ENCODE measurements around the gene SESTD1. TPM values are rescaled to one million over a fixed set of nuclear protein-coding genes. Genes with fewer than 3 reads are reported as not detected.

Gene SESTD1
- total and polyA plus RNA-seq, 2 of the 13 experiments (the other 11 are each of a cell fraction or from before 2014, with no cell fraction given), result 74.4 to 101 TPM

DNA sequence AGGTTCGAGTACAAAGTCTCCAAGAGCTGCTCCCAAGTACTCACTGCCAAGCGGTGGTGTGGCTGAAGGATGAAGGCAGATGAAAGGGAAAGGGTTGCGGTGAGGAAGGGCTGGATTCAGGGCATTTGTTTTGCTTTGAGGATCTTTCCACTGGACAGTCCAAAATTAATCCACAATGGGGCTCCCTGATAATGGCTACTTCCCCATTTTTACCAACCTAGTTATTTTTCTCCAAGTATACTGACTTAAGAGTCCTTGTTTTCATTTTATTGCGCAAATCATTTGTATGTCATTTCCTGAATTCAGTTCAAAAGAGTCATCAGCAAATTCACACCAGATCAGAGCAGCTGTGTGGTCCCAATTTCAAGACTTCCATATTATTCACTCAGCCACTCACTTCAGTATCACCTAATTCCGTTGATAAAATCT lies 464 bp upstream of the SESTD1 start (continued):
- TF ChIP-seq, protein P1, sequence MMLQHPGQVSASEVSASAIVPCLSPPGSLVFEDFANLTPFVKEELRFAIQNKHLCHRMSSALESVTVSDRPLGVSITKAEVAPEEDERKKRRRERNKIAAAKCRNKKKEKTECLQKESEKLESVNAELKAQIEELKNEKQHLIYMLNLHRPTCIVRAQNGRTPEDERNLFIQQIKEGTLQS (CRISPR knock-in tag; IDR thresholded peaks at IDR 0.05), result no peak
- TF ChIP-seq, protein P2, sequence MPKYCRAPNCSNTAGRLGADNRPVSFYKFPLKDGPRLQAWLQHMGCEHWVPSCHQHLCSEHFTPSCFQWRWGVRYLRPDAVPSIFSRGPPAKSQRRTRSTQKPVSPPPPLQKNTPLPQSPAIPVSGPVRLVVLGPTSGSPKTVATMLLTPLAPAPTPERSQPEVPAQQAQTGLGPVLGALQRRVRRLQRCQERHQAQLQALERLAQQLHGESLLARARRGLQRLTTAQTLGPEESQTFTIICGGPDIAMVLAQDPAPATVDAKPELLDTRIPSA (CRISPR knock-in tag; IDR thresholded peaks at IDR 0.05; ENCODE audit: borderline replicate concordance), result no peak
- TF ChIP-seq NBN (conservative IDR thresholded peaks at IDR 0.05) (no peak), GPN1 (CRISPR knock-in tag; IDR thresholded peaks at IDR 0.05; ENCODE audit: borderline replicate concordance) (no peak), ZNF687 (CRISPR knock-in tag; IDR thresholded peaks at IDR 0.05) (no peak; the same call in none of the 2 replicates), ZKSCAN5 (CRISPR knock-in tag; IDR thresholded peaks at IDR 0.05) (no peak), ARNT2 (CRISPR knock-in tag; IDR thresholded peaks at IDR 0.05; ENCODE audit: low read depth) (no peak), TBL1XR1 (IDR thresholded peaks at IDR 0.05; ENCODE audit: borderline replicate concordance, low read length, partially characterized antibody) (no peak), U2AF2 (IDR thresholded peaks at IDR 0.05; ENCODE audit: low read depth, low read length) (no peak), FOXK1 (CRISPR knock-in tag; IDR thresholded peaks at IDR 0.05; ENCODE audit: borderline replicate concordance, low read depth) (no peak), NFKBIZ (CRISPR knock-in tag; IDR thresholded peaks at IDR 0.05) (no peak), NR3C1 (CRISPR knock-in tag; IDR thresholded peaks at IDR 0.05) (no peak)
- TF ChIP-seq, protein P3, sequence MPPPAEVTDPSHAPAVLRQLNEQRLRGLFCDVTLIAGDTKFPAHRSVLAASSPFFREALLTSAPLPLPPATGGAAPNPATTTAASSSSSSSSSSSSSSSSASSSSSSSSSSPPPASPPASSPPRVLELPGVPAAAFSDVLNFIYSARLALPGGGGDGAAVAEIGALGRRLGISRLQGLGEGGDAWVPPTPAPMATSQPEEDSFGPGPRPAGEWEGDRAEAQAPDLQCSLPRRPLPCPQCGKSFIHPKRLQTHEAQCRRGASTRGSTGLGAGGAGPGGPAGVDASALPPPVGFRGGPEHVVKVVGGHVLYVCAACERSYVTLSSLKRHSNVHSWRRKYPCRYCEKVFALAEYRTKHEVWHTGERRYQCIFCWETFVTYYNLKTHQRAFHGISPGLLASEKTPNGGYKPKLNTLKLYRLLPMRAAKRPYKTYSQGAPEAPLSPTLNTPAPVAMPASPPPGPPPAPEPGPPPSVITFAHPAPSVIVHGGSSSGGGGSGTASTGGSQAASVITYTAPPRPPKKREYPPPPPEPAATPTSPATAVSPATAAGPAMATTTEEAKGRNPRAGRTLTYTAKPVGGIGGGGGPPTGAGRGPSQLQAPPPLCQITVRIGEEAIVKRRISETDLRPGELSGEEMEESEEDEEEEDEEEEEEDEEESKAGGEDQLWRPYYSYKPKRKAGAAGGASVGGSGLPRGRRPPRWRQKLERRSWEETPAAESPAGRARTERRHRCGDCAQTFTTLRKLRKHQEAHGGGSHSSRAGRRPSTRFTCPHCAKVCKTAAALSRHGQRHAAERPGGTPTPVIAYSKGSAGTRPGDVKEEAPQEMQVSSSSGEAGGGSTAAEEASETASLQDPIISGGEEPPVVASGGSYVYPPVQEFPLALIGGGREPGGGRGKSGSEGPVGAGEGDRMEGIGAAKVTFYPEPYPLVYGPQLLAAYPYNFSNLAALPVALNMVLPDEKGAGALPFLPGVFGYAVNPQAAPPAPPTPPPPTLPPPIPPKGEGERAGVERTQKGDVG (CRISPR knock-in tag; IDR thresholded peaks at IDR 0.05; ENCODE audit: borderline replicate concordance), result no peak
- TF ChIP-seq, protein P4, sequence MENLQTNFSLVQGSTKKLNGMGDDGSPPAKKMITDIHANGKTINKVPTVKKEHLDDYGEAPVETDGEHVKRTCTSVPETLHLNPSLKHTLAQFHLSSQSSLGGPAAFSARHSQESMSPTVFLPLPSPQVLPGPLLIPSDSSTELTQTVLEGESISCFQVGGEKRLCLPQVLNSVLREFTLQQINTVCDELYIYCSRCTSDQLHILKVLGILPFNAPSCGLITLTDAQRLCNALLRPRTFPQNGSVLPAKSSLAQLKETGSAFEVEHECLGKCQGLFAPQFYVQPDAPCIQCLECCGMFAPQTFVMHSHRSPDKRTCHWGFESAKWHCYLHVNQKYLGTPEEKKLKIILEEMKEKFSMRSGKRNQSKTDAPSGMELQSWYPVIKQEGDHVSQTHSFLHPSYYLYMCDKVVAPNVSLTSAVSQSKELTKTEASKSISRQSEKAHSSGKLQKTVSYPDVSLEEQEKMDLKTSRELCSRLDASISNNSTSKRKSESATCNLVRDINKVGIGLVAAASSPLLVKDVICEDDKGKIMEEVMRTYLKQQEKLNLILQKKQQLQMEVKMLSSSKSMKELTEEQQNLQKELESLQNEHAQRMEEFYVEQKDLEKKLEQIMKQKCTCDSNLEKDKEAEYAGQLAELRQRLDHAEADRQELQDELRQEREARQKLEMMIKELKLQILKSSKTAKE (CRISPR knock-in tag; IDR thresholded peaks at IDR 0.05; ENCODE audit: borderline replicate concordance), result no peak
- TF ChIP-seq, protein P5, sequence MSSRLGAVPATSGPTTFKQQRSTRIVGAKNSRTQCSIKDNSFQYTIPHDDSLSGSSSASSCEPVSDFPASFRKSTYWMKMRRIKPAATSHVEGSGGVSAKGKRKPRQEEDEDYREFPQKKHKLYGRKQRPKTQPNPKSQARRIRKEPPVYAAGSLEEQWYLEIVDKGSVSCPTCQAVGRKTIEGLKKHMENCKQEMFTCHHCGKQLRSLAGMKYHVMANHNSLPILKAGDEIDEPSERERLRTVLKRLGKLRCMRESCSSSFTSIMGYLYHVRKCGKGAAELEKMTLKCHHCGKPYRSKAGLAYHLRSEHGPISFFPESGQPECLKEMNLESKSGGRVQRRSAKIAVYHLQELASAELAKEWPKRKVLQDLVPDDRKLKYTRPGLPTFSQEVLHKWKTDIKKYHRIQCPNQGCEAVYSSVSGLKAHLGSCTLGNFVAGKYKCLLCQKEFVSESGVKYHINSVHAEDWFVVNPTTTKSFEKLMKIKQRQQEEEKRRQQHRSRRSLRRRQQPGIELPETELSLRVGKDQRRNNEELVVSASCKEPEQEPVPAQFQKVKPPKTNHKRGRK (CRISPR knock-in tag; IDR thresholded peaks at IDR 0.05), result no peak
- TF ChIP-seq, protein P6, sequence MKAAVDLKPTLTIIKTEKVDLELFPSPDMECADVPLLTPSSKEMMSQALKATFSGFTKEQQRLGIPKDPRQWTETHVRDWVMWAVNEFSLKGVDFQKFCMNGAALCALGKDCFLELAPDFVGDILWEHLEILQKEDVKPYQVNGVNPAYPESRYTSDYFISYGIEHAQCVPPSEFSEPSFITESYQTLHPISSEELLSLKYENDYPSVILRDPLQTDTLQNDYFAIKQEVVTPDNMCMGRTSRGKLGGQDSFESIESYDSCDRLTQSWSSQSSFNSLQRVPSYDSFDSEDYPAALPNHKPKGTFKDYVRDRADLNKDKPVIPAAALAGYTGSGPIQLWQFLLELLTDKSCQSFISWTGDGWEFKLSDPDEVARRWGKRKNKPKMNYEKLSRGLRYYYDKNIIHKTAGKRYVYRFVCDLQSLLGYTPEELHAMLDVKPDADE (CRISPR knock-in tag; IDR thresholded peaks at IDR 0.05), result no peak

Data from HepG2 (cell line).